HCT116 (cell line): Measurements from ENCODE around the gene TMPRSS13. TPM values are rescaled to one million over a fixed set of nuclear protein-coding genes. Genes with fewer than 3 reads are reported as not detected.

Source experiments
- ATAC-seq: fragments of 200-7000 bp; cut with Tn5 transposase; 2 replicates; pipeline ENCODE4 v1.9.1; 2020; ENCODE audit warnings: mild to moderate bottlenecking, moderate library complexity
- BruUV-seq: library from RNA; stranded (reverse); fragments of 400-500 nt; replicated peaks from 2 replicates; lab custom pipeline; 2021; lab: Mats Ljungman, UMichigan
- CTCF ChIA-PET: fragments of 300-600 bp; sonication (Branson Sonifier 250); formaldehyde crosslinking; loops from one replicate; lab custom pipeline; 2021; ENCODE audit warnings: antibody characterized with exemption; lab: Charles Lee
- POLR2A ChIA-PET: fragments of 300-600, 350-600 bp; sonication (Branson Sonifier 250); formaldehyde crosslinking; loops from one replicate; lab custom pipeline; 2021; ENCODE audit warnings: antibody characterized with exemption; lab: Charles Lee
- RAD21 ChIA-PET, 2 experiments: fragments of 300-600 bp; sonication (Branson Sonifier 250); formaldehyde crosslinking; loops; one replicate each; lab custom pipeline; 2023; ENCODE audit warnings: low total read pairs in 2 of 2; ENCODE audit not compliant: uncharacterized antibody in 2 of 2, unreplicated experiment in 2 of 2, low non-redundant PET in 1 of 2; lab: Charles Lee
- DNase-seq: peaks from one replicate; pipeline ENCODE4 v3.0.0-alpha.2; 2010; ENCODE audit warnings: low read depth, low spot score
- H2AFZ ChIP-seq: fragments of 200-600 bp; shearing (Covaris generic), sonication (generic); 2 replicates; pipeline ENCODE4 v1.6.1; 2017; ENCODE audit warnings: low read depth, mixed run types, mixed read lengths, antibody characterized with exemption, low read length; ENCODE audit not compliant: poor library complexity, severe bottlenecking
- H3K27ac ChIP-seq: 2 replicates; pipeline ENCODE4 v1.5.1; 2012; ENCODE audit warnings: low read depth, low read length
- H3K27me3 ChIP-seq: fragments of 200-600 bp; sonication (generic); 2 replicates; pipeline ENCODE4 v1.6.1; 2016; ENCODE audit warnings: mixed run types, low read length, mixed read lengths; ENCODE audit not compliant: insufficient read depth
- H3K36me3 ChIP-seq, 2 experiments: fragments of 200-500 bp in 1 of 2; fragments of 200-600 bp in 1 of 2; sonication (Bioruptor generic) in 1 of 2; sonication (generic) in 1 of 2; 2 replicates each; pipeline versions ENCODE4 v1.5.1 to v1.6.1; 2014 to 2016; ENCODE audit warnings: low read length in 2 of 2, inconsistent platforms in 1 of 2, mixed read lengths in 1 of 2, mixed run types in 1 of 2; ENCODE audit not compliant: insufficient read depth in 2 of 2, control insufficient read depth in 1 of 2
- H3K4me1 ChIP-seq, 2 experiments: fragments of 200-600 bp in 1 of 2; sonication (generic) in 1 of 2; 2 replicates each; pipeline versions ENCODE4 v1.5.1 to v1.6.1; 2012 to 2017; ENCODE audit warnings: low read length in 2 of 2, inconsistent platforms in 1 of 2, mild to moderate bottlenecking in 1 of 2, mixed read lengths in 1 of 2, mixed run types in 1 of 2, moderate library complexity in 1 of 2; ENCODE audit not compliant: insufficient read depth in 2 of 2, control insufficient read depth in 1 of 2
- H3K4me2 ChIP-seq: fragments of 200-600 bp; sonication (generic); 2 replicates; pipeline ENCODE4 v1.6.1; 2017; ENCODE audit warnings: mixed run types, low read length, mixed read lengths
- H3K4me3 ChIP-seq, 2 experiments: fragments of 200-600 bp in 1 of 2; sonication (generic) in 1 of 2; replicated peaks in 1 of 2; 2 replicates each; pipeline ENCODE4 v1.5.1; 2011 to 2016; ENCODE audit warnings: low read length in 2 of 2, control low read depth in 1 of 2, low read depth in 1 of 2, mild to moderate bottlenecking in 1 of 2, mixed read lengths in 1 of 2, mixed run types in 1 of 2
- H3K79me2 ChIP-seq: fragments of 200-600 bp; sonication (generic); 2 replicates; pipeline ENCODE4 v1.6.1; 2017; ENCODE audit warnings: mild to moderate bottlenecking, mixed run types, low read length, moderate library complexity, mixed read lengths; ENCODE audit not compliant: insufficient read depth
- H3K9ac ChIP-seq: fragments of 200-600 bp; sonication (generic); 2 replicates; pipeline ENCODE4 v1.6.1; 2016; ENCODE audit warnings: low read length, mixed read lengths
- H3K9me2 ChIP-seq: fragments of 200-600 bp; sonication (generic), shearing (Covaris generic); 2 replicates; pipeline ENCODE4 v1.6.1; 2017; ENCODE audit warnings: mixed run types, mild to moderate bottlenecking, moderate library complexity; ENCODE audit not compliant: insufficient read depth
- H3K9me3 ChIP-seq, 2 experiments: fragments of 200-500 bp in 1 of 2; fragments of 200-600 bp in 1 of 2; sonication (Bioruptor generic) in 1 of 2; sonication (generic) in 1 of 2; 2 replicates each; pipeline ENCODE4 v1.6.1; 2014 to 2017; ENCODE audit warnings: low read length in 2 of 2, mixed read lengths in 2 of 2, inconsistent platforms in 1 of 2, low read depth in 1 of 2, mild to moderate bottlenecking in 1 of 2, mixed run types in 1 of 2, moderate library complexity in 1 of 2; ENCODE audit not compliant: control insufficient read depth in 1 of 2, insufficient read depth in 1 of 2
- H4K20me1 ChIP-seq: fragments of 200-600 bp; sonication (generic), shearing (Covaris generic); 2 replicates; pipeline ENCODE4 v1.6.1; 2017; ENCODE audit warnings: mixed run types, mild to moderate bottlenecking, moderate library complexity; ENCODE audit not compliant: insufficient read depth
- ATF3 ChIP-seq: IDR thresholded peaks from 2 replicates; pipeline ENCODE4 v1.6.1; 2012
- CTCF ChIP-seq, 3 experiments: fragments of 200-600 bp in 1 of 3; sonication (generic) in 1 of 3; IDR thresholded peaks in 2 of 3; conservative IDR thresholded peaks in 1 of 3; 2 replicates each; pipeline ENCODE4 v1.5.1; 2012 to 2017; ENCODE audit warnings: low read depth in 2 of 3, low read length in 2 of 3, antibody characterized with exemption in 1 of 3, borderline replicate concordance in 1 of 3, control low read depth in 1 of 3, mild to moderate bottlenecking in 1 of 3, mixed read lengths in 1 of 3, mixed run types in 1 of 3, moderate library complexity in 1 of 3; ENCODE audit not compliant: insufficient read depth in 1 of 3
- EGR1 ChIP-seq: IDR thresholded peaks from 2 replicates; pipeline ENCODE4 v1.6.1; 2012; ENCODE audit warnings: low read depth
- EZH2phosphoT487 ChIP-seq: fragments of 200-600 bp; IDR thresholded peaks from 2 replicates; pipeline ENCODE4 v1.6.1; 2018; ENCODE audit warnings: antibody characterized with exemption, borderline replicate concordance
- FOSL1 ChIP-seq: IDR thresholded peaks from 2 replicates; pipeline ENCODE4 v1.6.1; 2012; ENCODE audit warnings: low read depth
- JUND ChIP-seq: IDR thresholded peaks from 2 replicates; pipeline ENCODE4 v1.6.1; 2012
- MAX ChIP-seq: IDR thresholded peaks from 2 replicates; pipeline ENCODE4 v1.6.1; 2012
- POLR2A ChIP-seq: IDR thresholded peaks from 2 replicates; pipeline ENCODE4 v1.7.0; 2011; ENCODE audit warnings: borderline replicate concordance; ENCODE audit not compliant: insufficient read depth, insufficient read length; ENCODE audit errors: extremely low read depth
- POLR2AphosphoS5 ChIP-seq: IDR thresholded peaks from 2 replicates; pipeline ENCODE4 v1.6.1; 2011; ENCODE audit warnings: mild to moderate bottlenecking, low read depth, low read length, moderate library complexity
- RAD21 ChIP-seq: IDR thresholded peaks from 2 replicates; pipeline ENCODE4 v1.6.1; 2012; ENCODE audit warnings: low read depth, mild to moderate bottlenecking
- REST ChIP-seq: IDR thresholded peaks from 2 replicates; pipeline ENCODE4 v1.6.1; 2012; ENCODE audit warnings: low read depth
- SIN3A ChIP-seq: IDR thresholded peaks from 2 replicates; pipeline ENCODE4 v1.6.1; 2012; ENCODE audit warnings: low read depth
- SP1 ChIP-seq: IDR thresholded peaks from 2 replicates; pipeline ENCODE4 v1.6.1; 2012; ENCODE audit warnings: low read depth
- TCF7L2 ChIP-seq: IDR thresholded peaks from 2 replicates; pipeline ENCODE4 v1.7.0; 2011; ENCODE audit warnings: borderline replicate concordance, inconsistent platforms; ENCODE audit not compliant: insufficient read depth, insufficient read length; ENCODE audit errors: extremely low read depth
- ZNF274 ChIP-seq: fragments of 200-500 bp; sonication (Bioruptor generic); IDR thresholded peaks from 2 replicates; pipeline ENCODE4 v1.6.1; 2014; ENCODE audit warnings: mild to moderate bottlenecking, low read depth, low read length, inconsistent platforms
- intact Hi-C: fragments of 100-400 bp; cut with micrococcal nuclease; formaldehyde crosslinking; loops from 2 replicates; pipeline ENCODE4 v1.10.0; 2022
- total RNA-seq: library from RNA; stranded (reverse); gene quantifications from one replicate; pipeline ENCODE4 v1.2.1, GENCODE V29; 2021; ENCODE audit not compliant: unreplicated experiment

The TMPRSS13 gene
- total RNA-seq, 1 experiment from 2014 or later = 0.52 TPM

- POLR2A ChIA-PET = no interaction called here
- Histone ChIP-seq H3K9me3 (no peaks in the 10 kb centered on the region), H2AFZ (no peak overlapping the region), H4K20me1 (no peaks in the 10 kb centered on the region), H3K27ac (no peak overlapping the region), H3K4me2 (no peak overlapping the region), H3K27me3 (no peaks in the 10 kb centered on the region), H3K79me2 (no peaks in the 10 kb centered on the region), H3K36me3 (no peaks in the 10 kb centered on the region), H3K4me1 (no peaks in the 10 kb centered on the region), H3K9me2 (no peaks in the 10 kb centered on the region), H3K4me3 (no peak overlapping the region), H3K9ac (no peak overlapping the region)
- TF ChIP-seq CTCF (IDR thresholded peaks at IDR 0.05 in 2 of 3, conservative IDR thresholded peaks at IDR 0.05 in 1 of 3; ENCODE audit: borderline replicate concordance in 1 of 3, insufficient read depth in 1 of 3, low read depth in 2 of 3, low read length in 2 of 3) (no peak), EGR1 (no peak), SP1 (no peak), POLR2A (no peak), SIN3A (no peak), FOSL1 (no peak), MAX (no peak), RAD21 (no peak), POLR2AphosphoS5 (no peak), EZH2phosphoT487 (no peak), ZNF274 (no peak), ATF3 (no peak), TCF7L2 (no peak), REST (no peak), JUND (no peak)
- no TSS peak for BruUV-seq
- CTCF ChIA-PET = no interaction called here
- no peak for DNase-seq
- intact Hi-C loops = no loop called here
- RAD21 ChIA-PET = no interaction called here
- ATAC-seq = no peak
Observed at GRCh38 chr11:117918366-117919255, 10.6 kb downstream of the TMPRSS13 start.
